ENCODE results near the gene SMARCAL1.

Gene SMARCAL1

GRCh38 chr2:216474925-216475670 lies 62.8 kb downstream of the SMARCAL1 start:
- no peak for DNase-seq (ENCODE audit: low read depth, low spot score)

- no peak for DNase-seq (ENCODE audit: low read depth, low spot score)
Measured at GRCh38 chr2:216475767-216476166, 63.5 kb downstream of the SMARCAL1 start.

- no peak for DNase-seq (ENCODE audit: low read depth, low spot score)
Measured at GRCh38 chr2:216477283-216478035, 65.2 kb downstream of the SMARCAL1 start.

- no peak for DNase-seq (ENCODE audit: low read depth, low spot score)
Measured at GRCh38 chr2:216478151-216478550, 65.9 kb downstream of the SMARCAL1 start.

DNA sequence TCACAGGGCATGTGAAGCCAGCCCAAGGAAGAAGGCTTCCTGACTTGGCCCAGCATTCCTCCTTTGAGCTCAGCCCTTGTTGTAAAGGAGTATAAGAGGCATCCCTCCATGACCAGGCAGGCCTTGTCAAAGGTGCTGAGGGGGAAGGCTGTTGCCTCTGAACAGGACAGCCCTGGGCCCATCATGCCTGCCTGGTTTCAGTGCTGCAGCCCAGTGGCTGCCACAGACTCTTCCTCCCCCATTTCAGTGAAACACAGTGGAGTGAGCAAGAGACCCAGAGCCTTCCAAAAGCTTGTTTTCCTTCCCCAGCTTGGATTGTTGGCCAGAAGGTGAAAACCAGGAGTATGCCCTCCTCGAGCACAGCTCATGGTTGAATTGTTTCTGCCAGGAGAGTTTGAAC lies 66.5 kb downstream of the SMARCAL1 start:
- DNase-seq (ENCODE audit: low read depth, low spot score) = no peak

- DNase-seq (ENCODE audit: low read depth, low spot score) = no peak
Measured at GRCh38 chr2:216480221-216480620, 67.9 kb downstream of the SMARCAL1 start.

DNA sequence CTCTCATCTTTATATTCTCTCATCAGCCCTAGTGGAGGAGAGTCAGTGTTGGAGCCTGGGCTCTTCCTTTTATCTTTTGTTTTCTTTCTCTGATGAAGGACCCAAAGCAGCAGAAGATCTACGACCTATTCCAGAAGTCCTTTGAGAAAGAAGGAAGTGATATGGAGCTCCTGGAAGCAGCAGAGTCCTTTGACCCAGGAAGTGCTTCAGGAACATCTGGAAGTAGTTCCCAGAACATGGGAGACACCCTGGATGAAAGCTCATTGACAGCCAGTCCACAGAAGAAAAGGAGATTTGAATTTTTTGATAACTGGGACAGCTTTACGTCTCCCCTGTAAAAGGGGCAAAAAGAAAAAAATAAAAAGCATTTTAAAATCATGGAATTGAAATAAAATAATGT lies 70.4 kb downstream of the SMARCAL1 start:
- no peak for DNase-seq (ENCODE audit: low read depth, low spot score)

- no peak for DNase-seq (ENCODE audit: low read depth, low spot score)
Measured at GRCh38 chr2:216485237-216485636, 73.0 kb downstream of the SMARCAL1 start.

GRCh38 chr2:216485745-216486144 lies 73.5 kb downstream of the SMARCAL1 start:
- no peak for DNase-seq (ENCODE audit: low read depth, low spot score)

GRCh38 chr2:216486271-216486670 lies 74.0 kb downstream of the SMARCAL1 start:
- no peak for DNase-seq (ENCODE audit: low read depth, low spot score)

DNA sequence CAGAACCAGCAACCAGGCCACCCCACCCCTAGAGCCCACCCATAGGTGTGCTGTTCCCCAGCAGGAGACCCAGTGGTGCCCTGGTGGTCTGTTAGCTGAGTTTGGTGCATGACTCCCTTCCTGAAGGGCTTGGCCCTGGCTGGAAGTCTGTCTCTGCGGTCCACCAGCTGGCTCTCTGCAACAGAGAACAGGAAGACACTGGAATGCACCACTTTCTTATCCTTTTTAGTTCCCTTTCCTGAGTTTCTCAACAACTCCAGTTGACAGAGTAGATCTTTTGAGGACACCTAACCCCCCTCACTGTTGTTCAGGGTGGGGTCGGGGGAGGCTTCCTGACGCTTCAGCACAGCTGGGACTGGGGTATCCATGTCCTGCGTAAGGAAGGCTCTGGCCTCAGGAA lies 74.4 kb downstream of the SMARCAL1 start:
- no peak for DNase-seq (ENCODE audit: low read depth, low spot score)

DNA sequence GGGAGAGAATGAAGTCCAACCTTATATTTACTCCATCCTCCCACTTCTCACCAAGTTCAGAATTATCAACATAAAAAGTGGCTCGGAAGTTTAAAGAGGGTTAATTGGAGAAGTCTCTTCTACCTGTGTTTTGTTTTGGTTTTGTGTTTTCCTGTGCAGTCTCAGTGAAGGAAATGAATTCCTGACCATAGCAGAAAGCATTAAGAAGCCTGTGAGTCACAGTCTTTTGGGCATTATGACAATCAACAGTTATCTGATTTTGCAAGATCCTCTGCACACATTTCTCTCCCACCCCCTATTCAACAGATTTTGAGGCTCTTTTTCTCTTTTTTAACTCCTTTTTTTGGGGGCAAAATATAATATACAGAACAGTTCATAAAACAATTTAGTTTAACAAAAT lies 77.8 kb downstream of the SMARCAL1 start:
- DNase-seq (ENCODE audit: low read depth, low spot score) = no peak

GRCh38 chr2:216491793-216492596 lies 79.7 kb downstream of the SMARCAL1 start:
- DNase-seq (ENCODE audit: low read depth, low spot score) = no peak

- no peak for DNase-seq (ENCODE audit: low read depth, low spot score)
Measured at GRCh38 chr2:216492597-216493333, 80.5 kb downstream of the SMARCAL1 start.

- DNase-seq (ENCODE audit: low read depth, low spot score) = no peak
Measured at GRCh38 chr2:216493334-216493685, 81.0 kb downstream of the SMARCAL1 start.

DNA sequence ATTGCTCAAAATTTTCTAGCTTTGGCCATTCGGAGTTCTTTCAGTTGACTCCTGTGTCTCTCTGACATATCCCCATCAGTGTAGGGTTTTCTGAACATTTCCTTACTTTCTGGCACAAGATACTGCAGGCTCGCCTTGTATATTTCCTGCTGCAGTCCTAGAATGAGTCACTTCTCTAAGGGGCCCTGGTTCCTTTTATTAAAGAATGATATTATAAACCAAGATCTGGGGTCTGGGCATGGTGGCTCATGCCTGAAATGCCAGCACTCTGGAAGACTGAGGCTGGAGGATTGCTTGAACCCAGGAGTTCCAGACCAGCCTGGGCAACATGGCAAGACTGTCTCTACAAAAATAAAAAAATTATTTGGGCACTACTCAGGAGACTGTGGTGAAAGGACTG lies 83.4 kb downstream of the SMARCAL1 start:
- no peak for DNase-seq (ENCODE audit: low read depth, low spot score)

DNA sequence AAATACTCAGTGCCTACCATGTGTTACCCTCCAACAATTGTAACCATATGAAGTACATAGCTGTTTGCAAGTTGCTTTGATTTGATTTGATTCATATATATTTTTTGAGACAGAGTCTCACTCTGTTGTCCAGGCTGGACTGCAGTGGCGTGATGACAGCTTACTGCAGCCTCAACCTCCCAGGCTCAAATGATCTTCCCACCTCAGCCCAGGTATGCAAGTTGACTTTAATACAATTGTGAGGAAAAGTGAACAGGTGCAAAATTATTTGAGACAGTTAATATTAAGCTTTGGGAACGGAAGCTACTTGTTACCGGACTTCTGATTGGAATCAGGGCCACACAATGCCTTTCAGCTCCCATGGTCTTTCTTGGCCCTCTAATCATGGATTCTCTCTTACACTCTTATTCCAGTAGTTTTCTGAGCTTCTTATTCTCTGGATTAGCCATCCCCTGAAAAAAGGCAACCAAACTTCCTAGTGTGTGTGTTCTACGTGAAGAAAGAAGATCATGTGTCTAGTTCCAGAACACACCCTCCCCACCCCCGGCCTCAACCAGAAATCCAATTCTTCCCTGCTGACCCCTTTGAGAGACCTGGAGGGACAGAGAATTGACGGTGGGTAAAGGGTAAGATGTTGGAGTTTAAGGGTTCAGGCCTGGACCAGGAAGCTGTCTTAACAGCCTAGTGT lies 85.2 kb downstream of the SMARCAL1 start:
- DNase-seq (ENCODE audit: low read depth, low spot score) = no peak

- DNase-seq (ENCODE audit: low read depth, low spot score) = no peak
Measured at GRCh38 chr2:216498070-216498378, 85.7 kb downstream of the SMARCAL1 start.

- DNase-seq (ENCODE audit: low read depth, low spot score) = peak; percentile 80
Measured at GRCh38 chr2:216498379-216499352, 86.4 kb downstream of the SMARCAL1 start, which contains the start of gene RPL37A. RPL37A (plus strand) TSS chr2:216498844; CDS start chr2:216498875, 31 bp downstream.

GRCh38 chr2:216499641-216500218 lies 87.4 kb downstream of the SMARCAL1 start:
- no peak for DNase-seq (ENCODE audit: low read depth, low spot score)
